Endothelial cell (in vitro differentiated cells): ENCODE measurements around the gene TRMT44. TPM values are rescaled to one million over a fixed set of nuclear protein-coding genes. Genes with fewer than 3 reads are reported as not detected.

ENCODE experiments used
- DNase-seq: peaks from one replicate; pipeline ENCODE4 v3.0.0; 2021; ENCODE audit warnings: low spot score
- H3K27ac Mint-ChIP-seq: one replicate; pipeline ENCODE4 v1.8.0; 2021; ENCODE audit warnings: mixed read lengths, inconsistent platforms; ENCODE audit not compliant: unreplicated experiment
- H3K27me3 Mint-ChIP-seq: one replicate; pipeline ENCODE4 v1.8.0; 2021; ENCODE audit warnings: mild to moderate bottlenecking, moderate library complexity, mixed read lengths, inconsistent platforms; ENCODE audit not compliant: unreplicated experiment
- H3K36me3 Mint-ChIP-seq: one replicate; pipeline ENCODE4 v1.8.0; 2021; ENCODE audit warnings: mild to moderate bottlenecking, low read depth, mixed read lengths, inconsistent platforms; ENCODE audit not compliant: unreplicated experiment
- H3K4me1 Mint-ChIP-seq: one replicate; pipeline ENCODE4 v1.8.0; 2021; ENCODE audit warnings: mild to moderate bottlenecking, mixed read lengths, inconsistent platforms; ENCODE audit not compliant: unreplicated experiment
- H3K4me3 Mint-ChIP-seq: one replicate; pipeline ENCODE4 v1.8.0; 2021; ENCODE audit warnings: mild to moderate bottlenecking, mixed read lengths, inconsistent platforms; ENCODE audit not compliant: unreplicated experiment
- H3K9me3 Mint-ChIP-seq: one replicate; pipeline ENCODE4 v1.8.0; 2021; ENCODE audit warnings: mixed read lengths, inconsistent platforms; ENCODE audit not compliant: unreplicated experiment
- total RNA-seq: library from RNA; stranded (reverse); fragmentation: NEBNext Ultra II Directional; extraction: Animal tissue kit (Norgen Biotek cat#: 25700); gene quantifications from one replicate; pipeline ENCODE4 v1.2.1, GENCODE V29; 2021; ENCODE audit not compliant: unreplicated experiment
- TF ChIP-seq, protein P1 (sequence below): fragments of 200-600 bp; sonication (generic); IDR thresholded peaks from one replicate; pipeline ENCODE4 v1.5.0; 2021; ENCODE audit warnings: antibody characterized with exemption; ENCODE audit not compliant: unreplicated experiment

Gene TRMT44
- total RNA-seq, 1 donor from 2014 or later: 38.5 TPM

DNA sequence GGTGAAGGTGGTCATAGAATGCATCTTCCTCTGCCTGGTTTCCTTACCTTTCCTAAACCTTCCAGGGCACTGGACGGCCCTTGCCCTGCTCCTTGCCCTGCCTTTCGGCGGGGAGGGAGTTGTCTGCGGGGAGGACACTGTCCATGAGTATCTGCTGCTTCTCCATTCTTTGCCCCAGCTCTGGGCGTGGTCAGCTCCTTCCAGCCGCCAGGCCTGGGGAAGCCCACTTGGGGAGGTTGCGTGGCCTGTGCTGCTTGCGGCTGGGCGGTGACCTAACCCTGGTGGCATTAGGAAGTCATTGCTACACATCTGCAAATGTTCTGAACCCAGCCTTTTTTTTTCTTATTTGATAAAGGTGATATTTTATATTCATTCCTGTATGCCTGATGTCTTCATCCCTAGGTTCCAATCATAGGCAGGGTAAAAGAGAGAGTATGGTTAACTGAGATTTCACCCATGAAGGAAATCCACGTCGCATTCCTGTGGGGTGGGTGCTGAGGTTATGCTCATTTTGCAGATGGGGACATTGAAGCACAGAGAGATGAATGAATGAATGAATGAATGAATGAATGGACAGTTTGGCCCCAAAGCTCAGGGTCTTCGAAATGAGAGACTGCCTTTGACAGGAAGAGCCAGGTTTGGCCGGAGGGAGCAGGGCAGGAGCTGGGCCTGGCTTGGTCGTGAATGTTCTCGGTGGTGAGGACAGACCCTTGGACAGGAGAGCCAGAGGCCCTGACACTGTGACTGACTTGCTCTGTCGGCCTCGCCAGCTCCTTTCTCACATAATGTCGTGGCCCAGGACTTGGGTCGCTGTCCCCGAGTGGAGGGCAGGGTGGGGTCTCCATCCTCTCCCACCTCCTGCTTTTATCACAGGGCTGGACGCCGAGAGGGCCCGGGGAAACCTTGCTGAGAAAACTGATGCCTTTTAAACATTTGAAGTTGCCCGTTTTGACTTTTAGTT is 81.9 kb downstream of the TRMT44 start:
- Mint-ChIP-seq H3K4me3 (no peak overlapping the region), H3K27ac (no peak overlapping the region), H3K9me3 (no peaks in the 10 kb centered on the region), H3K4me1 (no peaks in the 10 kb centered on the region), H3K36me3 (no peaks in the 10 kb centered on the region), H3K27me3 (peaks cover 8% of the 10 kb centered on the region)
- no peak for DNase-seq
- TF ChIP-seq, protein P1, sequence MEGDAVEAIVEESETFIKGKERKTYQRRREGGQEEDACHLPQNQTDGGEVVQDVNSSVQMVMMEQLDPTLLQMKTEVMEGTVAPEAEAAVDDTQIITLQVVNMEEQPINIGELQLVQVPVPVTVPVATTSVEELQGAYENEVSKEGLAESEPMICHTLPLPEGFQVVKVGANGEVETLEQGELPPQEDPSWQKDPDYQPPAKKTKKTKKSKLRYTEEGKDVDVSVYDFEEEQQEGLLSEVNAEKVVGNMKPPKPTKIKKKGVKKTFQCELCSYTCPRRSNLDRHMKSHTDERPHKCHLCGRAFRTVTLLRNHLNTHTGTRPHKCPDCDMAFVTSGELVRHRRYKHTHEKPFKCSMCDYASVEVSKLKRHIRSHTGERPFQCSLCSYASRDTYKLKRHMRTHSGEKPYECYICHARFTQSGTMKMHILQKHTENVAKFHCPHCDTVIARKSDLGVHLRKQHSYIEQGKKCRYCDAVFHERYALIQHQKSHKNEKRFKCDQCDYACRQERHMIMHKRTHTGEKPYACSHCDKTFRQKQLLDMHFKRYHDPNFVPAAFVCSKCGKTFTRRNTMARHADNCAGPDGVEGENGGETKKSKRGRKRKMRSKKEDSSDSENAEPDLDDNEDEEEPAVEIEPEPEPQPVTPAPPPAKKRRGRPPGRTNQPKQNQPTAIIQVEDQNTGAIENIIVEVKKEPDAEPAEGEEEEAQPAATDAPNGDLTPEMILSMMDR: no peak

DNA sequence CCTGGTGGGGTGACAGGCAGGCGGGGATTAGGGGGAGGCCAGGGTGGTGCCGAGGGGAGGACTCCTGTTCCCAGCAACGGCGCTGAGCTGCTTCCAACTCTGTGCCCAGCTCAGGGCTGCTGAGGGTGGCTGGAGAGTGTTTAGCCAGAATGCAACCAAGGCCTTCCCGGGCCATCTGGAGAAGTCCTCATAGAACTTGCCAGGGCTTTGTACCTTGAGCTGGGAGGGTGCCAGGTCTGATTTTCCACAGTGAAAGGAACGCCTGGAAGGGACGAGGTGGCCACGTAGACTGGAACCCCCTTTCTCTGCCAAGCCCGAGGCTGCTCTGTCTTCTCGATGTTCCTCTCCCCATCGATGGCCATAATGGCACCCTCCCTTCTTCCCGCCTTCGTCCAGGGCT is 82.6 kb downstream of the TRMT44 start:
- no peak overlapping the region for H3K27ac Mint-ChIP-seq
- DNase-seq: no peak
- H3K4me1 Mint-ChIP-seq: no peaks in the 10 kb centered on the region
- H3K4me3 Mint-ChIP-seq: no peak overlapping the region
- no peaks in the 10 kb centered on the region for H3K36me3 Mint-ChIP-seq
- H3K9me3 Mint-ChIP-seq: no peaks in the 10 kb centered on the region
- peaks cover 8% of the 10 kb centered on the region for H3K27me3 Mint-ChIP-seq
- TF ChIP-seq, protein P1: no peak

DNA sequence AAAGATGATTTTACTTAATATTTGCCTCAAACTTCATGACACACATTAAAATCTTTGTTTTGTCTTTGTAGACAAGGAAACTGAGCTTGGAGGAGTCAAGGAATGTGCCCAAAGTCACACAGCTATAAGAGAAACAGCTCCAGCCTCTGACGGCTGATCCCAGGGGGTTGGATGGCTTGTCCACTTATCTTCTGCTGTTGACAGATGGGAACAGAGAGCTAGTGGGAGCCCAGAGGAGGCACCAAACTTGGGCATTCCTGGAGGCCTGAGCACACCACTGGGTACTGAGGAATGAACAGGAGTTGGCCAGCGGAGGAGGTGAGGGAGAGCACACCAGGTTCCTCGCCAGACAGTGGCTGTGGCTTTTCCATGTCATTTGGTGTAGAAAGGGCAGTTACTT is 83.2 kb downstream of the TRMT44 start:
- Mint-ChIP-seq H3K27me3 (peaks cover 8% of the 10 kb centered on the region), H3K36me3 (no peaks in the 10 kb centered on the region), H3K9me3 (no peaks in the 10 kb centered on the region), H3K4me3 (no peak overlapping the region), H3K4me1 (no peaks in the 10 kb centered on the region), H3K27ac (no peak overlapping the region)
- no peak for DNase-seq
- TF ChIP-seq, protein P1: no peak

DNA sequence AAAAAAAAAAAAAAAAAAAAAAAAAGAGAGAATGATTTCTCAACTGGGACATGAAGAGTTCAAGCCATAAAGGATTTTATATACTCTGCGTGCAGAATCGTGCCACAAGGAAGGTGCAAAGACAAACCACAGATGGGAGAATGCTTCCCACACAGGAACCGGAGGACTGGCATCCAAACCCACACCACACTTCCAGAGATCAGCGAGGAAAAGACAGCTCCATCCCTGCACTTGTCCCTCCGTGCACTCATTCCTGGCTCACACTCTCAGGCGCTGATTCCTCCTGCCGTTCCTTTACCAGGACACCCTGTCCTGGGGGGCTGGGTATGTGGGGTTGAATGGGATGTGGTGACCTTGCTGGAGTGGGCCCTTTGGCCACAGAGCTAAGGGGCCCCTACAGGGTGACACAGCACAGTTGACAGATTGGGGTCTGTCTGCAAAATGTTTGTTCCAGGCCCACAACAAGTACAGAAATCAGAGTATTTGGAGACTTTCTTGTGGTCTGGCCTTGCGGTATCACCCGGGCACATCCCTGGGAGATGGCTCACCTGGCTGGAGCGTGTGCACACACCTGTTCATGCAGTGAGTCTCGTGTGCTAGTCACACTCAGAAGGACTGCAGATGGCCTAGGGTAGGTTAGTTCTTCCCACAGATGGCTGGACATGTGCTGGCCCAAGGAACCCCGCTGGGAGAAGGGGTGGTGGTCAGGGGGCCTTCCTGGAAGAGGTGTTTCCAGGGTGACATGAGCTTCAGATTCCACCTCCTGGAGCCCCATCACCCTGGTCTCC is 84.2 kb downstream of the TRMT44 start:
- Mint-ChIP-seq H3K9me3 (no peaks in the 10 kb centered on the region), H3K27me3 (peaks cover 5% of the 10 kb centered on the region), H3K27ac (no peak overlapping the region), H3K4me1 (no peaks in the 10 kb centered on the region), H3K4me3 (no peak overlapping the region), H3K36me3 (no peaks in the 10 kb centered on the region)
- DNase-seq: no peak
- TF ChIP-seq, protein P1: no peak
